ENCODE results near the gene TRIM14.
A peak's percentile ranks its signal among the peaks of the same experiment; 100 is the strongest.

Gene TRIM14
- total RNA-seq = 35.3 to 77.4 (median 75.2) reads per million in 3 experiments

GRCh38 chr9:98118640-98119601 is at the start of gene TRIM14:
TSS of gene TRIM14 (minus strand) at chr9:98119222. CDS start at chr9:98119188, 34 bp downstream.
- DNase-seq = peak; percentile 42

GRCh38 chr9:98168153-98168780 is 49.2 kb upstream of the TRIM14 start:
- no peak for DNase-seq

GRCh38 chr9:98164912-98165311 is 45.9 kb upstream of the TRIM14 start:
- DNase-seq = no peak

- DNase-seq = no peak
Observed at GRCh38 chr9:98162613-98163012, 43.6 kb upstream of the TRIM14 start.

GRCh38 chr9:98161851-98162250 is 42.8 kb upstream of the TRIM14 start:
- DNase-seq = no peak

- DNase-seq = no peak
Observed at GRCh38 chr9:98159790-98160189, 40.8 kb upstream of the TRIM14 start.

- DNase-seq = no peak
Observed at GRCh38 chr9:98159301-98159700, 40.3 kb upstream of the TRIM14 start.

GRCh38 chr9:98158071-98158831 is 39.2 kb upstream of the TRIM14 start:
- DNase-seq = no peak

GRCh38 chr9:98157372-98157771 is 38.4 kb upstream of the TRIM14 start:
- DNase-seq = no peak

GRCh38 chr9:98154678-98155077 is 35.7 kb upstream of the TRIM14 start:
- no peak for DNase-seq

- DNase-seq = no peak
Observed at GRCh38 chr9:98152526-98152925, 33.5 kb upstream of the TRIM14 start.

- DNase-seq = no peak
Observed at GRCh38 chr9:98150721-98151120, 31.7 kb upstream of the TRIM14 start.

GRCh38 chr9:98150164-98150563 is 31.1 kb upstream of the TRIM14 start:
- no peak for DNase-seq

GRCh38 chr9:98149422-98149821 is 30.4 kb upstream of the TRIM14 start:
- DNase-seq = no peak

GRCh38 chr9:98148486-98148885 is 29.5 kb upstream of the TRIM14 start:
- no peak for DNase-seq

- no peak for DNase-seq
Observed at GRCh38 chr9:98147582-98147981, 28.6 kb upstream of the TRIM14 start.

GRCh38 chr9:98146101-98146991 is 27.3 kb upstream of the TRIM14 start:
- DNase-seq = no peak

GRCh38 chr9:98144631-98145030 is 25.6 kb upstream of the TRIM14 start:
- no peak for DNase-seq

GRCh38 chr9:98144076-98144475 is 25.1 kb upstream of the TRIM14 start:
- DNase-seq = no peak

GRCh38 chr9:98142925-98143481 is 24.0 kb upstream of the TRIM14 start:
- DNase-seq = no peak

GRCh38 chr9:98142182-98142907 is 23.3 kb upstream of the TRIM14 start:
- DNase-seq = no peak

Measured in central memory CD4-positive, alpha-beta T cell (primary cell).